HCT116 (cell line): ENCODE results near the gene NECAP2.

Experiments
- ATF3 ChIP-seq: IDR thresholded peaks from 2 replicates; pipeline ENCODE4 v1.6.1; 2012
- CTCF ChIP-seq, 3 experiments: fragments of 200-600 bp in 1 of 3; sonication (generic) in 1 of 3; IDR thresholded peaks in 2 of 3; conservative IDR thresholded peaks in 1 of 3; 2 replicates each; pipeline ENCODE4 v1.5.1; 2012 to 2017; ENCODE audit warnings: low read depth in 2 of 3, low read length in 2 of 3, antibody characterized with exemption in 1 of 3, borderline replicate concordance in 1 of 3, control low read depth in 1 of 3, mild to moderate bottlenecking in 1 of 3, mixed read lengths in 1 of 3, mixed run types in 1 of 3, moderate library complexity in 1 of 3; ENCODE audit not compliant: insufficient read depth in 1 of 3
- POLR2A ChIP-seq: IDR thresholded peaks from 2 replicates; pipeline ENCODE4 v1.7.0; 2011; ENCODE audit warnings: borderline replicate concordance; ENCODE audit not compliant: insufficient read depth, insufficient read length; ENCODE audit errors: extremely low read depth
- SRF ChIP-seq: IDR thresholded peaks from 2 replicates; pipeline ENCODE4 v1.6.1; 2012; ENCODE audit warnings: low read depth
- ZBTB33 ChIP-seq: IDR thresholded peaks from 2 replicates; pipeline ENCODE4 v1.6.1; 2011; ENCODE audit warnings: mild to moderate bottlenecking, low read length, moderate library complexity; ENCODE audit not compliant: insufficient replicate concordance; ENCODE audit errors: extremely low read depth
- ZFX ChIP-seq: fragments of 450-650 bp; IDR thresholded peaks from 2 replicates; pipeline ENCODE4 v1.6.1; 2017

GRCh38 chr1:16458831-16459230 is 18.3 kb downstream of the NECAP2 start:
- TF ChIP-seq ATF3 (no peak), ZBTB33 (no peak), CTCF (IDR thresholded peaks at IDR 0.05 in 2 of 3, conservative IDR thresholded peaks at IDR 0.05 in 1 of 3; ENCODE audit: borderline replicate concordance in 1 of 3, insufficient read depth in 1 of 3, low read depth in 2 of 3, low read length in 2 of 3) (no peak), POLR2A (no peak), SRF (no peak), ZFX (no peak)
